ENCODE measurements around the gene FAAP20.
A peak's percentile ranks its signal among the peaks of the same experiment; 100 is the strongest.

FAAP20 gene

DNA sequence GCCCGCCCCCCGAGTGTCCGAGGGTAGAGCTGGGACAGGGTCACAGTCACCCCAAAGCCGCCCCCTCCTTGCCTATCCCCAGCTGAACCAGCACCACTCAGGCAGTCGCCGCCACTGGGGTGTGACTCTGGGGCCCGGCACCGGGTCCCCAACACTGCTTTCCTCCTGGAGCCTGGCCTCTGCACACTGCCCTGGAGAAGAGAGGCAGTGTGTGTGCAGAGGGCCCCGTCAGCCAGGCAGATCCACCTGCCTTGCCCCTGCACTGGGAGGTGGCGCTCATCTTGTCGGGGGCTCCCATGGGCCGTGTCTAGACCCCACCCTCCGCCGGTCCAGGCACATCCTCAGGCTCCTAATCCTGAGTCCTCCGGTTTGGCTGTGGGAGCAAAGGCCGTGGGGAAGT is 15.7 kb downstream of the FAAP20 start:
- TF ChIP-seq, protein P1, sequence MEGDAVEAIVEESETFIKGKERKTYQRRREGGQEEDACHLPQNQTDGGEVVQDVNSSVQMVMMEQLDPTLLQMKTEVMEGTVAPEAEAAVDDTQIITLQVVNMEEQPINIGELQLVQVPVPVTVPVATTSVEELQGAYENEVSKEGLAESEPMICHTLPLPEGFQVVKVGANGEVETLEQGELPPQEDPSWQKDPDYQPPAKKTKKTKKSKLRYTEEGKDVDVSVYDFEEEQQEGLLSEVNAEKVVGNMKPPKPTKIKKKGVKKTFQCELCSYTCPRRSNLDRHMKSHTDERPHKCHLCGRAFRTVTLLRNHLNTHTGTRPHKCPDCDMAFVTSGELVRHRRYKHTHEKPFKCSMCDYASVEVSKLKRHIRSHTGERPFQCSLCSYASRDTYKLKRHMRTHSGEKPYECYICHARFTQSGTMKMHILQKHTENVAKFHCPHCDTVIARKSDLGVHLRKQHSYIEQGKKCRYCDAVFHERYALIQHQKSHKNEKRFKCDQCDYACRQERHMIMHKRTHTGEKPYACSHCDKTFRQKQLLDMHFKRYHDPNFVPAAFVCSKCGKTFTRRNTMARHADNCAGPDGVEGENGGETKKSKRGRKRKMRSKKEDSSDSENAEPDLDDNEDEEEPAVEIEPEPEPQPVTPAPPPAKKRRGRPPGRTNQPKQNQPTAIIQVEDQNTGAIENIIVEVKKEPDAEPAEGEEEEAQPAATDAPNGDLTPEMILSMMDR (conservative IDR thresholded peaks at IDR 0.05) = no peak
- no peak for TF ChIP-seq ZFX (IDR thresholded peaks at IDR 0.05)
- no peak overlapping the region for H3K27ac ChIP-seq

DNA sequence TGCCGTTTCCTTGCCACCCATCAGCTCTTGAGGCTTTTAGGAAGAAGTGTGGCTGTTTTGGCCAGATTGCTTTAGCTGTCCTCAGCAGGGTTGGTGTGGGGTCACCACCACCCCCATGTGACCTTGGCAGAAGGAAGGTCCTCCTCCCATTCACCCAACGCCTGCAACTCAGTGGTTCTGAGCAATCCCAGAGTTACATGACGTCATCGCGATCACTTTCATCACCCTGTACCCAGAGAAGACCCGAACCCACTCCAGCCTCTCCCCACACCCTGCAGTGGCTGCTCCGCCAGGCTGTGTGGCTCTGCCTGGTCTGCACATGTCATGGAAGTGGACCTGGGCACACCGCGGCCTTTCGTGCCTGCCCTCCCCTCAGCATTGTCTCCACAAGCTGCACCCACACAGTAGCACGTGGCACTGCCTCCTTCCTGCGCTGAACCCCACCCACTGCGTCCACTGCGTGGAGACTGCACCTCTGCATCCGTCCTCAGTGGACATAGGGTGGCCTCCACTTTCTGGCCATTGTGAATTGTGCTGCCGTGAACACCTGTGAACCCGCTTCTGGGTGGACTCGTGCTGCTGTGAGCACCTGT is 16.5 kb downstream of the FAAP20 start:
- no peak overlapping the region for H3K27ac ChIP-seq
- TF ChIP-seq, protein P1 (conservative IDR thresholded peaks at IDR 0.05) = no peak
- TF ChIP-seq ZFX (IDR thresholded peaks at IDR 0.05) = no peak

DNA sequence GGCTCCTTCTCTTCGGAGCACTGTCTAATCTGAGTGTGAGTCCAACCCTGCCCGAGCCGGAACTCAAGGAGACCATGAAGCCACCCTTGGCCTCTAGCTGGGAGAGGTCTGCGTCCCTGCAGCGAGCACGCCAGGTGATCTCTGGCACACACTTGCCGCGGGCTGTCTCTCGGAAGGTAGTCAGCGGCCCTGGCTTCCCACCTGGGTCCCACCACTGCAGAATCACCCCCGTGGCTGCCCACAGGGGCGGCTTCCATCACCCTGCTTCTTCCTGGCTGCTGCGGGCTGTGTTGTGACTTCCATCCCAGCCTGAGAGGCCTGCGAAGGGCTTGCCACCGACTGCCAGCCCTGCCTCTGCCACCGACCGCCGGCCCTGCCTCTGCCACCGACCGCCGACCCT is 17.0 kb downstream of the FAAP20 start:
- no peak for TF ChIP-seq ZFX (IDR thresholded peaks at IDR 0.05)
- TF ChIP-seq, protein P1 (conservative IDR thresholded peaks at IDR 0.05) = no peak
- H3K27ac ChIP-seq = no peak overlapping the region

DNA sequence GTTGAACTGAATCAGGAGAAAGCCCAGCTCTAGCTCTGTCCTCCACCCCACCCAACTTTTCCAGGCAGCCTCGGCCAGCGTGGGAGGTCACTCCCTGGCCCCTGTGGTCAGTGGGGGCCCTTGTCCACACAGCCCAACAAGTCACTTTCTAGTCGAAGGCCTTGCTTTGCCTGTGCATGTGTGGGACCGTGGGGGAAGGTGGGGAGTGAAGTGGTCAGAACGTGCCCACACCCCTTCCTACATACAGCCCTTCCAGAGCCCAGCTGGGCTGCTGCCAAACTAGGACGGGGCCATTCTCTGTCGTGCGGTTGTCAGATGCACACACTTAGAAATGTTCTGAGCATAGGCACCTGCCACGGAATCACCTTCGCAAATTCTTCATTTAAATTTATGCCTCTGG is 18.0 kb downstream of the FAAP20 start:
- H3K27ac ChIP-seq = no peak overlapping the region
- TF ChIP-seq ZFX (IDR thresholded peaks at IDR 0.05) = no peak
- TF ChIP-seq, protein P1 (conservative IDR thresholded peaks at IDR 0.05) = no peak

DNA sequence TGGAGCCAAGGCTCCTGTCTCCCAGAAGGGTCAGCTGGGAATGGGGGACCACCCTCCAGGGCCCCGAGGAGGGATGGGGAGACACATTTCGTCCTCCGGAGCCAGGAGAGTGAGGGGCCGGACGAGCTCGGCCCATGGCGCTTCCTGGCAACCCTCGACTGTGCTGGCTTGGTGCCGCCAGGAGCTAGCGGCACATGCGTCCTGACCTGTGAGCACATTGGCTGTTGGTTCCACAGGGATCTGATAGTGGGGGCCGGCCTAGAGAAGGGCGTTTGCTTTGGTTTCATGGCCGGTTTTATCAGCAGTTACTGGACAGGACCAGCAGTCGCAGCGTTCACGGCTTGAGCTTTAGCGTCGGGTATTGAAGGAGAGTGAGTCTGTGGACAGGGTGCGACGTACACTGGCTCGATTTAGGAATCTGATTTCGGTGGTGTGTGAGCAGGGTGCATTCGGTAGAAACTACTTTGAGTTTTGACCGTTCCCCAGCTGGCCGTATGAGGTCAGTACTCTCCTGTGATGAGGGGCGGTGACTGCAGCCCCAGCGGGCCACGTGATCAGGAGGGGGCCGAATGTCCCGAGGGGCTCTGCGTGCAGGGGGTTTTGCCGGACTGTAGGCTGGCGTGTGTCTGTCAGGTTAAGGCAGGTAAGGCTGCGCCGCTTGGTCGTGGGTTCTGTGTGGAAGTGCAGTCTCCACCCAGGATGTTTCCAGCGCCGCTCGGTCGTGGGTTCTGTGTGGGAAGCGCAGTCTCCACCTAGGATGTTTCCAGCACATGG is 18.7 kb downstream of the FAAP20 start:
- no peak overlapping the region for H3K27ac ChIP-seq
- TF ChIP-seq ZFX (IDR thresholded peaks at IDR 0.05) = no peak
- TF ChIP-seq, protein P1 (conservative IDR thresholded peaks at IDR 0.05) = no peak

DNA sequence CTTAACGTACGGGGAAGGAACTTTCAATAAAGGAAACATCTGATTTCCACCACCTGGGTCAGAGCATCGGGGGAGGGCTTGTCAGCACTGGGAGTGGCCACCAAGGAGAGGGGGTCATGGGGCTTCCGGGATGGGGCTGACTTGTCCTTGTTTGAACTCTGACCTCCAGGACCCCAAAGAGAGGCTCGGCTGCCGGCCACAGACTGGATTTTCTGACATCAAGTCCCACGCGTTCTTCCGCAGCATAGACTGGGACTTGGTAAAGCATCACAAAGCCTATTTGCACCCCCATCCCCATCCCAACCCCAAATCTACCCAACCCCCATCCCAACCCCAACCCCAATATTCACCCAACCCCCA is 19.5 kb downstream of the FAAP20 start:
- TF ChIP-seq, protein P1 (conservative IDR thresholded peaks at IDR 0.05) = no peak
- TF ChIP-seq ZFX (IDR thresholded peaks at IDR 0.05) = no peak
- H3K27ac ChIP-seq = no peak overlapping the region

DNA sequence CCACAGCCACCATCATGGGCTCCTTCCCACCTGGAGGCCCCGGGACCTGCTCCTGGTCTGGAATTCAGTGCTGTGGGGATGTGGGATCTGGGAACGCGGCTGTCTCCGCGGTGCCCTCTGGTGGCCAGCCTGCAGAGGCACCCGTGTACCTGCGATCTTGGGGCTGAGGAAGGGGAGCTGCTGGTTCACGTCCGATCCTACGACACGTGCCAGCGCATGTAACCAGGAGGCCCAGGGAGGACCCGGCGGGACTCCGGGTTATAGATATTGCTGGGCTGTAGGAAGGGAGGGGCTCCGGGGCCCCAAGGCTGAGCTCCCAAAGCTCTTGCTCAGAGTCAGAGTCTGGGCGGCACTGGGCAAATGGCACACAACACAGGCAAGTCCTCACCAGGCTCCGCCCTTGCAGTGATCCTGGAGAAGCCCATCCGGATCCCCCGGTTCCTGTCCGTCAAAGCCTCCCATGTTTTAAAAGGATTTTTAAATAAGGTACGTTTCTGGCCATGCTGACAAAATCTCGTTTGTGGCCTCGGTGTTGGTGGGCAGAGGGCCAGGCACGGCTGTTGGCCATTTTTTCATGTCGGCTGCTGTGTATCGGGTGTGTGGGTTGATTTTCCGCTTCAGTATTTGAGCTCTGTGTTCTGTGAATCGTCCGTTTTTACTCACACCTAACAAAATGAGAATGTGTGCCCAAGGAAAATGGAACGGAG is 20.1 kb downstream of the FAAP20 start:
- no peak for TF ChIP-seq ZFX (IDR thresholded peaks at IDR 0.05)
- TF ChIP-seq, protein P1 (conservative IDR thresholded peaks at IDR 0.05) = peak; percentile 98
- H3K27ac ChIP-seq = no peak overlapping the region
